ENCODE data around the gene VIPR2.

DNA sequence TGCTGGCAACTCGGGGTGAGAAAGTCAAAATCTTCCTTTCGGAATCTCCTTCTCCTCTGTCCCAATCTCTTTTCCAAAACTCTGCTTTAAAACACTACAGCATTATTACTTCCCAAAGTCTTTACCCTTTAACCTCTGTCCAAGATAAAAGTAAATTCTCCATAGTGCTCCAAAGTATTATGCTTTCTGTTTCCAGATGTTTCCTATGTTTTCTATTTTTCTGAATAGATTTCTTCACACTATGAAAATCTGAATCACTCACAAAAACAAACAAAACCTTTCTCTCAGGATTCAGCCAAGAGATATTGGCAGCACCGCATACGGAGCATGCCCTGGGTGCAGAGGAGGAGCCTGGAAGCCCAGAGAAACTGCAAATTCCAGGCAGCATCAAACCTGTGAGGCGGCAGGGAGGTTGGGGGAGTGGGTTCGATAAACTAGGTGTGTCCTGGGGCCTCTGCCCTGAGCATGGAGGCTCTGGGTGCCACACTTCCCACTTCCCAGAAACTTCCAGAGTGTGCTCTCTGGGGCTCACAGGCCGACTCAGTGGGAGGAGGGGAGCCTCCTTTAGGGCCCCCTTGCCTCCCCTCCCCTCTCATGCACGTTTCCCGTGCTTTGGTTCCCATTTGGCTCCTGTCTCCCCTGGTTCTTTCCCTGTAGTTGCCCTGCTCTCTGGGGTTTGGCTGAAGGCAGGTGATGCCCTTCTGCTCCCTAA lies 35.6 kb downstream of the VIPR2 start:
- TF ChIP-seq, protein P1, sequence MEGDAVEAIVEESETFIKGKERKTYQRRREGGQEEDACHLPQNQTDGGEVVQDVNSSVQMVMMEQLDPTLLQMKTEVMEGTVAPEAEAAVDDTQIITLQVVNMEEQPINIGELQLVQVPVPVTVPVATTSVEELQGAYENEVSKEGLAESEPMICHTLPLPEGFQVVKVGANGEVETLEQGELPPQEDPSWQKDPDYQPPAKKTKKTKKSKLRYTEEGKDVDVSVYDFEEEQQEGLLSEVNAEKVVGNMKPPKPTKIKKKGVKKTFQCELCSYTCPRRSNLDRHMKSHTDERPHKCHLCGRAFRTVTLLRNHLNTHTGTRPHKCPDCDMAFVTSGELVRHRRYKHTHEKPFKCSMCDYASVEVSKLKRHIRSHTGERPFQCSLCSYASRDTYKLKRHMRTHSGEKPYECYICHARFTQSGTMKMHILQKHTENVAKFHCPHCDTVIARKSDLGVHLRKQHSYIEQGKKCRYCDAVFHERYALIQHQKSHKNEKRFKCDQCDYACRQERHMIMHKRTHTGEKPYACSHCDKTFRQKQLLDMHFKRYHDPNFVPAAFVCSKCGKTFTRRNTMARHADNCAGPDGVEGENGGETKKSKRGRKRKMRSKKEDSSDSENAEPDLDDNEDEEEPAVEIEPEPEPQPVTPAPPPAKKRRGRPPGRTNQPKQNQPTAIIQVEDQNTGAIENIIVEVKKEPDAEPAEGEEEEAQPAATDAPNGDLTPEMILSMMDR (IDR thresholded peaks at IDR 0.05), result no peak
- TF ChIP-seq EZH2 (IDR thresholded peaks at IDR 0.05), result no peak
